OCI-LY7 (cell line): ENCODE measurements around the gene SLC25A10. TPM values are rescaled to one million over a fixed set of nuclear protein-coding genes. Genes with fewer than 3 reads are reported as not detected.

Source experiments
- BruUV-seq: library from RNA; stranded (reverse); fragments of 400-500 nt; replicated peaks from 2 replicates; lab custom pipeline; 2021; lab: Mats Ljungman, UMichigan
- CTCF ChIA-PET: fragments of 300-600 bp; sonication (Branson Sonifier 250); formaldehyde crosslinking; loops from one replicate; lab custom pipeline; 2022; ENCODE audit warnings: antibody characterized with exemption; ENCODE audit not compliant: unreplicated experiment; lab: Charles Lee
- POLR2A ChIA-PET: fragments of 300-600 bp; sonication (Branson Sonifier 250); formaldehyde crosslinking; loops from one replicate; lab custom pipeline; 2022; ENCODE audit warnings: antibody characterized with exemption; lab: Charles Lee
- DNase-seq: peaks from one replicate; pipeline ENCODE4 v3.0.0-alpha.2; 2015; ENCODE audit warnings: low spot score
- H2AFZ ChIP-seq: fragments of 200-600 bp; sonication (generic), shearing (Covaris generic); 2 replicates; pipeline ENCODE4 v1.6.1; 2014; ENCODE audit warnings: mild to moderate bottlenecking, antibody characterized with exemption, low read length, moderate library complexity
- H3K27ac ChIP-seq: fragments of 200-600 bp; sonication (generic); 2 replicates; pipeline ENCODE4 v1.5.1; 2014; ENCODE audit warnings: mixed run types, low read depth, mild to moderate bottlenecking, moderate library complexity, low read length, inconsistent platforms; ENCODE audit not compliant: poor library complexity, severe bottlenecking
- H3K36me3 ChIP-seq: fragments of 200-600 bp; sonication (generic); 2 replicates; pipeline ENCODE4 v1.6.1; 2014; ENCODE audit warnings: mild to moderate bottlenecking, antibody characterized with exemption, low read length, moderate library complexity, mixed read lengths; ENCODE audit not compliant: insufficient read depth
- H3K4me1 ChIP-seq: fragments of 200-600 bp; sonication (generic); 2 replicates; pipeline ENCODE4 v1.5.1; 2014; ENCODE audit warnings: mild to moderate bottlenecking, low read length; ENCODE audit not compliant: insufficient read depth, poor library complexity, severe bottlenecking
- H3K4me2 ChIP-seq: fragments of 200-600 bp; sonication (generic); 2 replicates; pipeline ENCODE4 v1.6.1; 2014; ENCODE audit warnings: mild to moderate bottlenecking, low read length
- H3K4me3 ChIP-seq: fragments of 200-600 bp; sonication (generic); 2 replicates; pipeline ENCODE4 v1.5.1; 2014; ENCODE audit warnings: mild to moderate bottlenecking, low read depth, low read length; ENCODE audit not compliant: poor library complexity, severe bottlenecking
- H3K79me2 ChIP-seq: fragments of 200-600 bp; sonication (generic); 2 replicates; pipeline ENCODE4 v1.6.1; 2016; ENCODE audit warnings: low read depth, mild to moderate bottlenecking, low read length, moderate library complexity, mixed read lengths; ENCODE audit not compliant: insufficient read depth
- H3K9me2 ChIP-seq: fragments of 200-600 bp; sonication (generic); 2 replicates; pipeline ENCODE4 v1.6.1; 2016; ENCODE audit warnings: mild to moderate bottlenecking, low read length, mixed read lengths; ENCODE audit not compliant: insufficient read depth
- H3K9me3 ChIP-seq: fragments of 200-600 bp; sonication (generic); 2 replicates; pipeline ENCODE4 v1.6.1; 2014; ENCODE audit warnings: mild to moderate bottlenecking, mixed run types, low read length, mixed read lengths
- H4K20me1 ChIP-seq: fragments of 200-600 bp; sonication (generic); 2 replicates; pipeline ENCODE4 v1.6.1; 2014; ENCODE audit warnings: mild to moderate bottlenecking, antibody characterized with exemption, low read length, moderate library complexity, mixed read lengths; ENCODE audit not compliant: insufficient read depth
- CTCF ChIP-seq: fragments of 200-600 bp; sonication (generic); conservative IDR thresholded peaks from 2 replicates; pipeline ENCODE4 v1.5.1; 2014; ENCODE audit warnings: mild to moderate bottlenecking, antibody characterized with exemption, low read length, moderate library complexity, mixed read lengths
- EZH2phosphoT487 ChIP-seq: fragments of 200-600 bp; sonication (generic); IDR thresholded peaks from 2 replicates; pipeline ENCODE4 v1.6.1; 2018; ENCODE audit warnings: low read depth, borderline replicate concordance, mild to moderate bottlenecking, mixed run types, antibody characterized with exemption, low read length, moderate library complexity, mixed read lengths
- intact Hi-C: fragments of 100-400 bp; cut with micrococcal nuclease; formaldehyde crosslinking; loops from one replicate; pipeline ENCODE4 v1.10.0; 2022; ENCODE audit not compliant: unreplicated experiment
- total RNA-seq, 2 experiments: library from RNA; depleted of rRNA in 1 of 2; stranded (reverse); fragments of >200 nt in 1 of 2; shearing (Covaris generic) in 1 of 2; gene quantifications; 2 replicates each; pipeline ENCODE4 v1.2.3, GENCODE V29; 2014 to 2022

Gene SLC25A10
- total RNA-seq, 2 experiments from 2014 or later: 45.6 to 46.9 TPM

- ChIA-PET POLR2A (interaction anchor here (0.6 kb wide), 1 partner anchor 199 kb away, joined by 6 read pairs; no protein-coding TSS in a partner anchor), CTCF (no interaction called here)
- intact Hi-C loops: no loop called here
- Histone ChIP-seq H4K20me1 (no peaks in the 10 kb centered on the region), H3K4me1 (peaks cover 26% of the 10 kb centered on the region), H3K4me2 (no peak overlapping the region), H3K9me2 (no peaks in the 10 kb centered on the region), H3K79me2 (peaks cover 8% of the 10 kb centered on the region; the same call in 1 of the 2 replicates), H3K4me3 (no peak overlapping the region), H3K27ac (no peak overlapping the region), H3K36me3 (peaks cover 31% of the 10 kb centered on the region), H3K9me3 (no peaks in the 10 kb centered on the region), H2AFZ (no peak overlapping the region)
- no peak for DNase-seq
- TF ChIP-seq EZH2phosphoT487 (no peak), CTCF (no peak)
- BruUV-seq: no TSS peak
Observed at GRCh38 chr17:81715107-81715871, 3.2 kb downstream of the SLC25A10 start.

- Histone ChIP-seq H3K9me2 (no peaks in the 10 kb centered on the region), H3K79me2 (peaks cover 8% of the 10 kb centered on the region; the same call in 1 of the 2 replicates), H3K36me3 (peaks cover 27% of the 10 kb centered on the region), H3K9me3 (no peaks in the 10 kb centered on the region), H3K4me1 (peaks cover 18% of the 10 kb centered on the region), H3K4me2 (no peak overlapping the region), H3K27ac (no peak overlapping the region), H4K20me1 (no peaks in the 10 kb centered on the region), H3K4me3 (no peak overlapping the region), H2AFZ (no peak overlapping the region)
- ChIA-PET POLR2A (interaction anchor here (0.6 kb wide), 1 partner anchor 198 kb away, joined by 6 read pairs; no protein-coding TSS in a partner anchor), CTCF (no interaction called here)
- BruUV-seq: no TSS peak
- intact Hi-C loops: no loop called here
- TF ChIP-seq CTCF: no peak
- no peak for TF ChIP-seq EZH2phosphoT487
- no peak for DNase-seq
Observed at GRCh38 chr17:81715872-81716673, 4.0 kb downstream of the SLC25A10 start.
